Activated T-cell treated with anti-CD3 and anti-CD28 coated beads for 48 hours (primary cell): ENCODE data around the gene JAZF1.

Experiments
- DNase-seq: peaks from one replicate; pipeline ENCODE4 v3.0.0-alpha.2; 2020; ENCODE audit warnings: low read depth

The JAZF1 gene

DNA sequence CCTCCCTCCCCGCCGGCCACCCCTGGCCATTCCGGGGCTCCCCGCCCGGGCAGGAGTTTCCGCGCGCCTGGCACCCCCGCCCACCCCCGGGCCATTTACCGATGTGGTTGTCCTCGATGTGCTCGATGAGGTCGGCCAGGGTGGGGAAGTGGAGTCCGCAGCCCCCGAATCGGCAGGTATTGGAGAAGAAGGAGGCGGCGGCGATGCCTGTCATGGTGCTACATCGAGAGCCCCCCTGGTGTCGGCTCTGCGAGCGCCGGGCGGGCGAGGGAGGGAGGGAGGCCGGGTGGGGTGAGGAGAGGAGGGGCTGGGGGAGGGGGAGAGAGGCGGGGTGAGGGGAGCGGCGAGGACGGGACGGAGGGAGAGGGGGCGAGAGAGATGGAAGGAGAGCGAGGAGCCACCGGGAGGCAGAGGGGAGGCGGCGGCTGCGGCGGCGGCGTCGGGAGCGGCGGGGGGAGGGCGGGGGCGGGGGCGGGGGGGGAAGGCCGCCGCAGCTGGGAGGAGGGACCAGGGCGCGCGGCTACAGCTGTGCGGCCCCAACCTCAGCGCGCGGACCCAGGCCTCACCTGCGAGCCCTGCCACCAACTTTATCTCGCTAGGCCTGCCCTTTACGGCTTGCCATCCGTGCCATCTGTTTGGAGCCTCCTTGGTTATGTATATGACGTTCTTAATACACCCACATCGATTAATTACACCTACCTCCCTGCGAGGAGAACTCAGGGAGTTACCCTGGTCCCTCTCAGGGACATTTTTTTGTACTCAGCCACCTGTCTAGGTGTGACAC lies at the start of gene JAZF1:
Gene JAZF1 (minus strand): TSS at position 432 of the 784 bp plus-strand sequence.
- DNase-seq, result peak; percentile 15

DNA sequence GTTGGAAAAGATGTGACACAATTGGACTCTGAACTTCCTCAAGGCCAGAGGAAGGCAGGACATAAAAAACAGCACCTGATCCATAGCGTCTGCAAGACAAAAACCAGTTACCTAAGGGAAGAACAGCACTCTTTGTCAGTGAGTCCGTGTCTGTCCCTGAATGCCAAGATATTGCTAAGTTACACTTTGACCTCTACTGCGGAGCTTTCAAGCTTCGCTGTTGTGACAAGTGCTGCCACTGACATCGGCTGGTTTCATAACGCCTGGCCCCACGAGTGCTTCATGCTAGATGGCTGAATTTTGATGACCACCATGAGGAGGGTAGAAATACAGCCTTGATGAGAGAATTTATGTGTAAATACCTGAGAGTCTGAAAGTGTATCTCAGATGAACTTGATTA lies 49.7 kb upstream of the JAZF1 start:
- no peak for DNase-seq

DNA sequence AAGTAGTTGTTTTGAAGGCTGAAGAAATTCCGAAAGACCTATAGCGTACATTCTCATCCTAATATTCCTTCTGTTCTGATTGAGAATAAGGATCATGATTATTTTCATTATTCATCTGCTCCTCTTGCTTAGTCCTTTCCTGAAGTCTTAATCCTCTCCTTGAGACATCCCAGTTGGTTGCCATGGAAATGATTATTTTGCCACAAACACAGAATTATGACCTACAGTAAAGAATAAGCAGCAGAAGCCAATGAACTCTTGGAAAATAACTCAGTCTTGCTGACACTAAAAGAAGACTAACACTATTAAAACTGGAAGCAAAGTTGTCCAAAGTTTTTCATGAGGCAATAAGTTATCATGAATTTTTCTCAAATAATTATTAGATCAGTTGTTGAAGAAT lies 47.8 kb upstream of the JAZF1 start:
- no peak for DNase-seq

DNA sequence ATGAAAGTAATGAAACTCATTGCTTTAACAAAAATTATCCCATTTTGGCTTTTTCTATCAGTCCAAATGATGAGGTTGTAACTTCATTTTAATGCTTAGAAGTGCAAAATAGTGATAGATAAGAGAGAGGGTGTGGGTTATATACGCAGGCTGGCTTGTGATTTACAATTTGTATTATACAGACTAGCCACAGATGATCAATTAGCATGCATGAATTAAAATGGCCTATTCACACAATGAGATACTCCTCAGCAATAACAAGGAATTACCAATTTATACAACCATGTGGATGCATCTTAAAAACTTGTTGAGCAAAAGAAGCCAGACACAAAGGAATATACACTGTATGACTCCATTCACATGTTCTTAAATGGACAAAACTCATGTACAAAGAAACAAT lies 45.4 kb upstream of the JAZF1 start:
- no peak for DNase-seq

DNA sequence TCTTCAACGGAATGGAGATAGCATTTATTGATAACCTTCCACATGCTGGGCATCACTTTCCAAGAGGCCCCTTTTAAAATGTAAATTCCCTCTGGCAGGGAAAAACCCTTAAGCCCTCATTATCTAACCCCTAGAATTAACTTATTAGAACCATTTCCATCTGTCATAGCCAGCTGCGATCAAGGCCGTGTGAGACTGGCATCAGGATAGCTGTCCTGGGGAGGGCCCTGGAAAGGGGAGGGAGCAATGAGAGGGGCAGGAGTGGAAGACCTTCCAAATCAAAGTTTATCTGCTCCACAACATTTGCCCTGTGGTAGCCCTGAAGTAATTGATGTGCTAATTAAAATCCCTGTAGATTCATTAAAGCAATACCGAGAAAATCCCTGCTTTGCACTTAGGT lies 45.0 kb upstream of the JAZF1 start:
- no peak for DNase-seq

DNA sequence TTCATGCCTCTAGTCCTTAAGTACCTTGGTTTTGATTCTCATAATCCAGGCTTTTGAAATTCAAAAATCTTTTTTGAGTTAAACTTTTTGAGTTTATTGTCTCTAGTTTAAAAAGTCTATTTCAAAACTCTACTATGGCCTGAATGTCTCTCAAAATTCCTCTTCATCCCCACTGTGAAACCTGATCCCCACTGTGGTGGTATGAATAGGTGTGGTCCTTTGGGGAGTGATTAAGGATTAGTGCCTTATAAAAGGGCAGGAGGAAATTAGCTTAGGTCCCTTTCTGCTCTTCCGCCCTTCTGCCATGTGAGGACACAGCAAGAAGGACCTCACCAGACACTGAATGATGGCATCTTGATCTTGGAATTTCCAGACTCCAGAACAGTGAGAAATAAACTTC lies 44.1 kb upstream of the JAZF1 start:
- DNase-seq, result no peak

DNA sequence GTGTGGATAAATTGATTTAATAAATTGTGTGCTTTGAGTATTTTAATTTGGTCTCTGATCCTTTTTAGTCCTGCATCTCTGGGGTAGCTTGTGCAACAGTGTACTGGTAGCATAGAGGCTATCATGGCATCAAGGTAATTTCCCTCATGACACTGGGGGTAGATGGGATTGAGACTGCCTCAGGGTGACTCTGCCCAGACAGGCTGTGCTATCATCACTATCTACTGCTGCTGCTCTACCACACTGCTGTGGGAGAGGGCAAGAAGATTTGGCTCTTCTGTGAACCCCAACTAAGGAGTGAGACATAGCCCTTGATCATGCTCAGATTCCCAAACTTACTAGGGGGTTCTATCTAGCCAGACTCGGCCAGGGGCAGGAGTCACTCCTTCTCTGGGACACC lies 43.6 kb upstream of the JAZF1 start:
- no peak for DNase-seq

DNA sequence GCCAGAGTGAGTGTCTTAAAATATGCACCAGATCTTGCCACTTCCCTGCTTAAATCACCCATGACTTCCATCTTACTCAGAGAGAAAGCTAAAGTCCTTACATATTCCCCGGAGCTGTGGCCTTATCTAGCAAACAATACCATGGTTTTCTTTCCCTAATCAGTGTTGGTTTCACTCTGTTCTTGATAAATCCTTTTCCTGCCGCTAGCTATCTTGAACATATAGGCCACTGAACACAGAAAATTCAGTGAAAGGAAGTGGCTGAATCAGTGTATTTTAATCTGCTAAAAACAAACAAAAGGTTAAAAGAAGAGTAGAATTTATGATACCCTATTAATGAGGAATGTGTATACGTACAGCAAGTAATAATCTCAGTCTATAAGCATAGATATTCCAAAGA lies 42.0 kb upstream of the JAZF1 start:
- no peak for DNase-seq

DNA sequence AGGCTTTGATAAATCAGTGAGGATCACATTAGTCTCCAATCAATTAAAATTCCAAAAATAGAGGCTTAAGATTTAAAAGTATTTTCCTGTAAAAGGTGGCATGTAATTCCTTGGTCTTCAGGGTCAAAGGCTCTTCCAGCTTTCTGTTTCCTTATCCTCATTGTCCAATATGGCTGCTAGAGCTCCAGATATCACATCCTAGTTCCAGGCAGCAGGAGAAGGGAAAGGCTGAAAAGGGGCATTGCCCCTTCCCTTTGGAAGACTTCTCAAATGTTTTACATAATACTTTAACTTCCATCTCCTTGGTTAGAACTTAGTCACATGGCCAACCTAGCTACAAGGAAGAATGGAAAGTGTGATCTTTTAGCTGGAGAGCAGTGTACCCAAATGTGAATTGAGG lies 39.2 kb upstream of the JAZF1 start:
- DNase-seq, result no peak

DNA sequence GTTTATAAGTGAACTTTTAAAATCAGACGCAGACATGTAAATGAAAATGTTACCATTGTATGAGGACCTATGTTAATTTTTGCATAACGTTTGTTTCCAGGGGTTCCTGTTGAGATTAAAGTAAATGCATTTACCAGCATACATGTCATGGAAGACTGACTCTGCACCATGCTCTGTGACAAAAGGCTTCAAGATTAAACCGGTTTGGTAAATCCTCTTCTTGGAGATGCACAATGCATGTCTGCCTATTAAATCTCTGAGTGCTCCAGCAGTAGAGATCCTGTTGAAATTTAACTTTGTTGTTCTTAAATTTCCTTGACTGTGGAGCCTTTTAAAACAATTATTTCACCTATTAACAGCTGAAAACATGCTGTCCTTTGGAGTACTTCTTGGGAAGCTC lies 36.5 kb upstream of the JAZF1 start:
- no peak for DNase-seq

DNA sequence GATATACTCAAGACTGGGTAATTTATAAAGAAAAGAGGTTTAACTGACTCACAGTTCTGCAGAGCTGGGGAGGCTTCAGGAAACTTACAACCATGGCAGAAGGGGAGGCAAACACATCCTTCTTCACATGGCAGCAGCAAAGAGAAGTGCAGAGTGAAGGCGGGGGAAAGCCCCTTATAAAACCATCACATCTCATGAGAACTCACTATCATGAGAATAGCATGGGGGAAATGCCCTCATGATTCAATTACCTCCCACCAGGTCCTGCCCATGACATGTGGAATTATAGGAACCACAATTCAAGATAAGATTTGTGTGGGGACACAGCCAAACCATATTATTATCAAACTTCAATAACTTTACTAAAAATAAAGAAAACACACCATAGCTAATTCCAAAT lies 30.4 kb upstream of the JAZF1 start:
- peak; percentile 6 for DNase-seq

DNA sequence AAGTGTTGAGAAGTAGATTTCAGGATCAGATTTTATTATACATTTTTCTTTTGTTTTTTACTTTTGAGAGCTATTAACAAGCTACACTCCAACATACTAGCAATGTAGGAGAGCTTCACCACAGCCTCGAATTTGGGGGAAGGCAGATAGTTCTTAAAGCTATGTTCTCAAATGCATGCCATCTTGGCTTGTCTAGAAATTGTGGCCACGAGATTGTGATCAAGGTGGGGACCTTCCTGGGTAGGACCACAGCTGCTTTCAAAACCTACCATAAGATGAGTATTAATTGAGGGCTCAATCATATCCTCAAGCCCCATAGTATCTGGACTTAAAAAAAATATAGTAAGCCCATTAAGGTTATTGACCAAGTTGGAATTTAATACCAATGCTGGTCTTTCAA lies 27.9 kb upstream of the JAZF1 start:
- no peak for DNase-seq

DNA sequence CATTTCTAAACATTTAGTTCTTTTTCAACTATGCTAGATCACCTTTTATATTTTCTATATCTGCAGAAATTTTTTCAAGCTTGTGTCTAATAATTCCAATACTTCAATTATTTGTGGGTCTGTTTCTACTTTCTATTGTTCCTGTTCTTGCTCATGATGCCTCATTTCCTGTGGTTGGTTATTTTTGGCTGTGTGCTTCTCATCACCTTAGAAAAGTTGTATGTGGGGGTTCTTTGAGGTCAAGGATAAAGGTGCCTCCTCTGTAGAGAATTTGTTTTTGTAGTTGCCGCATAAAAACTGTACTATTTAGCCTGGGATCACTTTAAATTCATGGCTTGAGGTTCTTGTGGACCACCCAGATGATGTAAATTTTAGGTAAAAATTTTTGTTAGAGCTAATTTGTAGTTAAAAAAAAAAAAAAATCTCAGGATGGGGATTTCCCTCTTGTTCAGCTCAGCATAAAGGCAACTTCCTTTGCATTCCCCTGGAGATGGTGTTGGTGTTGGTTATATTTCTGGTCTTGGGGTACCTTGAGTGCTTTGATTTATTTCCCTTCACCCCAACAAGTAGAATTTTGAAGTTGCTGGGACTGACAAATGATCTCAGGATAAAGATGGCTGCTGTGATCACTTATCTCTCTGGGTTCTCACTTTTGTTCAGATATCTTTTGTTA lies 27.0 kb upstream of the JAZF1 start:
- DNase-seq, result no peak

DNA sequence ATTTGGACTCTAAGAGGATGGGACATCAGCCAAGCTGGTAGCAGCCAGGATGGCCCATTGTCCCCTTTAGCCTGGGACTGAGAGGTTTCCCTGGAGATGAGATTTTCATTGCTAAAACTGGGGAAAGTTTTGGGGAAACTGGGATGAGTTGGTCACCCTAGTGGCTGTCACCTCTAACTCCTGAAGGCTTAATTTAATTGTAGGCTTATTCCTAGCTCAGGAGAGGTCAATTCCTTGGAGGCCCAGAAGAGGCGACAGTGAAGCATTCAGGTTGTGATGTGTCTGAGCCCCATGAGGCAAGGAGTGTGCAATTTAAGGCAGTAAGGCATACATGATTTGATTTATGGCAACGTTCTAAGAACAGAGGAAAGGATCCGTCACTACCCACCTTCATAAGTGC lies 24.9 kb upstream of the JAZF1 start:
- no peak for DNase-seq

DNA sequence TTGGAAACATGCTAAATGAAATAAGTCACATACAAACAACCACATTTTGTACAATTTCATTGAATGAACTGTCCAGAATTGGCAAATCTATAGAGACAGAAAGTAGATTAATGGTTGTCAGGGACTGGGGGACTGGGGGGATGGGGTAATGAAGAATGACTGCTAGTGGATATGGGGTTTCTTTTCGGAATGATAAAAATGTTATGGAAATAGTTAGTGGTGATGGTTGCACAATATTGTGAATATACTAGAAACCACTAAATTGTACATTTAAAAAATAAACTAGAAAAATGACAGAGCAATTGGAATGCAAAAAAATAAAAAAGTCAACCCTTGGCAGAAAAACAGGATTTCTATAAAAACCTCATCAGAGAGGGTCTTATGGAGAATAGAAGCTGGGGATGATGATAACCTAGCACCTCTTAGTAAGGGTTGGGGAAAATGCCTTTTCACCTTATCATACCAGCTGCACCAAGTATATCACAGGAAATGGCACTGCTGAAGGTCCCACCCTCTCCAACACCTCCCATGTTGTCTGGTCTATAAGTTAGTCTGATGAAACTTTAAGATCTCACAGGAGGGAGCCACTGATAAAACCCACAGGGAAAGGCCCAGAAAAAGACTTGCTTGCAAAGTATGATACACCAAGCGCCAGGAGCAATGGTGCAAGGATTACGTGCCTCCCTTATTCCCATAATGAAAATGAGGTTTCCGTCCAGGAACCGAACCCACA lies 23.1 kb upstream of the JAZF1 start:
- DNase-seq, result no peak

DNA sequence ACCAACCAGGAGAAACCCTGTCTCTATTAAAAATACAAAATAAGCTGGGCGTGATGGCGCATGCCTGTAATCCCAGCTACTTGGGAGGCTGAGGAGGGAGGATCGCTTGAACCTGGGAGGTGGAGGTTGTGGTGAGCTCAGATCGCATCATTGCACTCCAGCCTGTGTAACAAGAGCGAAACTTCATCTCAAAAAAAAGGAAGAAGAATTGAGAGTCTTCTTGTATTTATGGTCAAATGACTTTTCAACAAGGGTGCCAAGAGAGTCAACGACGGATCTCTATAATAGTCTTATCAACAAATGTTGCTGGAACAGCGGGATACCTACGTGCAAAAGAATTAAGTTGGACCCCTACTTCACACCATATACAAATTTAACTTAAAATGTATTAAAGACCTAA lies 21.6 kb upstream of the JAZF1 start:
- DNase-seq, result no peak

DNA sequence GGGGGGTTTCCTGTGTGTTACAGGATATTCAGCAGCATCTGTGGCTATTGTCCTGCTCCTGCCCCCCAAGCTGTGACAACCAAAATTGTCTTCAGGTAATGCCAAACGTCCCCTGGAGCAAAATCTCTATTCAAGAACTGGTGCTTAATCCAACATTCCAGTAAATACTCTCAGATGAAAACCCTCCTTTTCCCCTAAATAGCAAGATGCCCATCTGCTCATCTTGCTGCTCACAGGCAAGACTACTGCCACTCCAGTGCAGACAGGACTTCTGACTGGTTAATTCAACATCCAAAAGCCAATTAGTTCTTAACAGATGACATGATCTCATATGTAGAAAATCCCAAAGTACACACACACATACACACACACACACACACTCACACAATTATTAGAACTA lies 20.5 kb upstream of the JAZF1 start:
- no peak for DNase-seq

DNA sequence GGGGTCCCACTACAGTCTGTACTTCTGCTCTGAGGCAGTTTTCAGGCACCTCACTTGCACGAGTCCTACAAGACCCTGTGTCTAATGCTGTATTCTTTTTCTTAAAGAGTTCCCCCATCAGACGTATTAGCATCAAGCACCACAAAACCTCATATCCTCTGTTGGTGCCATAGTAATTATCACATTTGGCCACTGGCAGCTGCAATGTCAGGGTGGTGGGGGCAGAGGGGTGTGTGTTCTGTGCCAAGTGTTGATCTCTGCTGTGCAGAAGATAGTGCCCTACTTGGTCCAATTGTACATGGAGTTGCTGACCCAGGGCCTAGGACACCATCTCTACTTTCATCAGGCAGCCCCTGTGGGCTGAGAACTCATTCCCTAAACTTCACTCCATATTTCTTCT lies 20.0 kb upstream of the JAZF1 start:
- no peak for DNase-seq

DNA sequence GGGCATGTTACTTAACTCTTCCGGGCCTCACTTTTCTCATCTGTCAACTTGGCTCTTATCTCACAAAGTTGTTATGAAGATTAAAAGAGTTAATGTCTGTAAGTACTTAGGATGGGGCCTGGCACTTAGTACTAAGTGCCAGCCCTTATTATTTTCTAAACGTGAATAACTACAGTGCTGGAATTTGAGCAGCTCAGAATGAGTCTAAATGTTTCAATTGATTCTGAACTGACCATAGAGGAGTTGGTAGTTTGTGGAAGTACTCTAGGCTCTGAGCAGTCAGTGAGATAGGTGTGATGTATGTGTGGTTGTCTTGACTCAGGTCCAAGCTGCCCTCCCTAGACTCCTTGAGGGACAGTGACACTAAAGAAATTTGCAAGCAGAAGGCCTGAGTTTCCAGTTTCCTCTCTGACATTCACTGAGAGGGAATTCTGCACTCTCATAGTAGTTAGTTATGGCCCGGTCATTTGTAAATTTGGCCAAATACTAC lies 18.5 kb upstream of the JAZF1 start:
- DNase-seq, result no peak

DNA sequence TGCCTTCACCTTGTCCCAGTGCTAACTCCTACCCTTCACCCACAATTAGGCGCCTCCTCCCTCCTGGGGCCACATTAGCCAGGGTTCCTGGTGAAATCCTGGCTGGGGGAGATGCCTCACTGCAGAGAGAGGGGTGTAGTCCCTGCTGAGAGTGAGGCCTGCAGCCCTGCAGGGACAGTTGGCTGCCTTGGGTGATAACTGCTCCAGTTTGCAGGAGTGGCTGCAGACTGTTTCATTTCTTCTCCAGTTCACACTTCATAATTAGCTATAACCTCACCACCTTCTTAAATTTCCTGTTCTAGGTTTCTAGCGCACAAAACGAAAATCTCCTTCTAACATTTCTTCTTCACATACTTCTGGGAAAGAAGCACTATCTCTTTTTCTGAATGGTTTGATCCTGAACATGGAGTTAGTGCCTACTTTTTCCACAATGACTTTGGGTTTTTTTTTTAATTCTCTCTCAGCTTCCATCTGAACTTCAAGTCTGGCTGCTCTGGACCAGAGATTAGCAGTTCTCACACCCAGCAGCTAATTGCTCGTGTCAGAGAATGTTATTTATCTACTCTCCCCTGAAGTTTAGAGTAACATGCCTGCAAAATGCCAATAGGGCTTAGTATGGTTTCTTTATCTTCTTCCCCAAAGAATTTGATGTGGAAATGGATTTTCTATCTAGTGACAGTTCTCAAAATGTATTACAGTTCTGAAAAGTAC lies 15.5 kb upstream of the JAZF1 start:
- no peak for DNase-seq

DNA sequence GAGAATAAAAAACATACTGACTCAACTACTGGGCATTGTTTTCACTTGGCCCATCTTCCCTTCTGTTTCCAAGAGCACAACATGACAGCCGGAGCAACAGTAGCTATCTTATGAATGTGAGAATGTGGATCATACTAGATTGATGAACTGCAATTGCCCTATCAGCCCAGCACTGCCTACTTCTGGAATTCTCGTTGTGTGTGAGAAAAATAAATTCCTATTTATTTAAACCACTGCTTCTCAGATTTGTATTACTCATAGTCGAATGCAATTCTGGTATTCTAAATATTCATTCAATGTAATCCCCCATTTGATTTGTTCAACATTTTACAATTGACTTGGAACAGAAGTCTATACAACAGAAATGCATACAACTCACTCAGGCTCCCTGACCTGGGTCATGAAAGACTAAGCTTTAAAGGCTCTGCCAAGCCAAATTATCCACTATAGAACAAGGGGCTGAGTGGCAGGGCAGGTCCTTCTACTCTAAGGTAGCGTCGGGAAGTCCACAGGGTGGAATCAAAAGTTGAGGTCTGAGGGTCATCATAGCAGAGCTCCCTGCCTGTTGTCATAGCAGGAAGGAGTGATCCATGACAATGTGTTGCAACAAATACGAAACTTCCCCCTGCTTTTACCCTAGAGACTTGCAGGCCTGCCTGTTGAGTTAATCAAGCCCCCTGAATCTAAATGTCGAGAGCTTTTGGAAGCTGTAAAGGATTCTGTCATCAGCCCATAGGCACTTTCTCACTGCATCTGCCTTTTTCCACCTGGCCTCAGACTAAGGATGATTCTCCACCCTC lies 12.4 kb upstream of the JAZF1 start:
- DNase-seq, result no peak

DNA sequence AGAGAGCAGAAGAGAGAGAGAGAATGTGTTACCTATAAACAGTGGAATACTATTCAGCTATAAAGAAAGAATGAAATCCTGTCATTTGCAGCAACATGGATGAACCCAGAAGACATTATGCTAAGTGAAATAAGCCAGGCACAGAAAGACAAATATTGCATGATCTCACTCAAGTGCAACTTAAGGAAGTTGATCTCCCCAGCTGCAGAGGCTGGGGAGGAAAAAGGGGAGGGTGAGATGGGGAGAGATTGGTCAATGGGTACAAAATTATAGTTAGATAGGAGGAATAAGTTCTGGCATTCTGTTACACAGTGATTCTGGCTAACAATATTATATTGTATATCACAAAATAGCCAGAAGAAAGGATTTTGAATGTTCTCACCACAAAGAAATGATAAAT lies 11.2 kb upstream of the JAZF1 start:
- no peak for DNase-seq
